ENCODE data around the gene PLEKHJ1.
A peak's percentile ranks its signal among the peaks of the same experiment; 100 is the strongest.

Gene PLEKHJ1

GRCh38 chr19:2268861-2269243, 32.7 kb upstream of the PLEKHJ1 start:
- TF ChIP-seq, protein P1, sequence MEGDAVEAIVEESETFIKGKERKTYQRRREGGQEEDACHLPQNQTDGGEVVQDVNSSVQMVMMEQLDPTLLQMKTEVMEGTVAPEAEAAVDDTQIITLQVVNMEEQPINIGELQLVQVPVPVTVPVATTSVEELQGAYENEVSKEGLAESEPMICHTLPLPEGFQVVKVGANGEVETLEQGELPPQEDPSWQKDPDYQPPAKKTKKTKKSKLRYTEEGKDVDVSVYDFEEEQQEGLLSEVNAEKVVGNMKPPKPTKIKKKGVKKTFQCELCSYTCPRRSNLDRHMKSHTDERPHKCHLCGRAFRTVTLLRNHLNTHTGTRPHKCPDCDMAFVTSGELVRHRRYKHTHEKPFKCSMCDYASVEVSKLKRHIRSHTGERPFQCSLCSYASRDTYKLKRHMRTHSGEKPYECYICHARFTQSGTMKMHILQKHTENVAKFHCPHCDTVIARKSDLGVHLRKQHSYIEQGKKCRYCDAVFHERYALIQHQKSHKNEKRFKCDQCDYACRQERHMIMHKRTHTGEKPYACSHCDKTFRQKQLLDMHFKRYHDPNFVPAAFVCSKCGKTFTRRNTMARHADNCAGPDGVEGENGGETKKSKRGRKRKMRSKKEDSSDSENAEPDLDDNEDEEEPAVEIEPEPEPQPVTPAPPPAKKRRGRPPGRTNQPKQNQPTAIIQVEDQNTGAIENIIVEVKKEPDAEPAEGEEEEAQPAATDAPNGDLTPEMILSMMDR (conservative IDR thresholded peaks at IDR 0.05; ENCODE audit: low read depth, low read length): no peak
- Histone ChIP-seq H3K4me2 (peak overlapping the region; percentile 68; the same call in 1 of the 2 replicates), H2AFZ (ENCODE audit: low read depth) (peak overlapping the region; percentile 82), H3K9ac (peak overlapping the region; percentile 55; the same call in 1 of the 2 replicates), H3K27me3 (ENCODE audit: insufficient read depth, low read depth) (no peaks in the 10 kb centered on the region), H3K36me3 (ENCODE audit: insufficient read depth) (peaks cover 3% of the 10 kb centered on the region; the same call in 1 of the 2 replicates), H4K20me1 (ENCODE audit: insufficient read depth) (peaks cover 7% of the 10 kb centered on the region; the same call in 1 of the 2 replicates), H3K4me3 (IDR thresholded peaks at IDR 0.05; ENCODE audit: insufficient read depth, low read depth, low read length) (no peak overlapping the region), H3K27ac (no peak overlapping the region), H3K79me2 (ENCODE audit: insufficient read depth, low read depth) (peaks cover 43% of the 10 kb centered on the region), H3K4me1 (ENCODE audit: low read depth, poor library complexity, severe bottlenecking) (peaks cover 21% of the 10 kb centered on the region)

DNA sequence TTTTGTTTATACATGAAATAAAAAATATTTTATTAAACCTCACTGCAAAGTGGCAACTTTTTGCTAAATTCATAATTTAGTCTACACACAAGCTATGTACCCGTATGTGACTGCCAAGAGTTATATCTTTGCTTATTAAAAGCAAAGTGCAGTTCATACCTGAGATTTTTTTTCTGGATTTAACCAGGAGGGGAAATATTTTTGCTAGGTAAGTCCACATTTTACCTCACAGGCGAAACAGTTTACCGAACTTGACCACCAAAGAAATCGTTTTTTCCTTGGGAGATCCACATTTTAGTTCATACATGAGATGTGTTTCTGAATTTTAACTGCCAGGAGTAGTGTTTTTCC, 32.3 kb upstream of the PLEKHJ1 start:
- Histone ChIP-seq H3K79me2 (ENCODE audit: insufficient read depth, low read depth) (peaks cover 39% of the 10 kb centered on the region), H2AFZ (ENCODE audit: low read depth) (peak overlapping the region; percentile 82), H3K4me3 (IDR thresholded peaks at IDR 0.05; ENCODE audit: insufficient read depth, low read depth, low read length) (no peak overlapping the region), H3K4me2 (peak overlapping the region; percentile 68; the same call in 1 of the 2 replicates), H3K27ac (no peak overlapping the region), H3K27me3 (ENCODE audit: insufficient read depth, low read depth) (no peaks in the 10 kb centered on the region), H3K9ac (peak overlapping the region; percentile 55; the same call in 1 of the 2 replicates), H3K4me1 (ENCODE audit: low read depth, poor library complexity, severe bottlenecking) (peaks cover 21% of the 10 kb centered on the region), H4K20me1 (ENCODE audit: insufficient read depth) (peaks cover 7% of the 10 kb centered on the region; the same call in 1 of the 2 replicates), H3K36me3 (ENCODE audit: insufficient read depth) (peaks cover 3% of the 10 kb centered on the region; the same call in 1 of the 2 replicates)
- TF ChIP-seq, protein P1 (conservative IDR thresholded peaks at IDR 0.05; ENCODE audit: low read depth, low read length): no peak

DNA sequence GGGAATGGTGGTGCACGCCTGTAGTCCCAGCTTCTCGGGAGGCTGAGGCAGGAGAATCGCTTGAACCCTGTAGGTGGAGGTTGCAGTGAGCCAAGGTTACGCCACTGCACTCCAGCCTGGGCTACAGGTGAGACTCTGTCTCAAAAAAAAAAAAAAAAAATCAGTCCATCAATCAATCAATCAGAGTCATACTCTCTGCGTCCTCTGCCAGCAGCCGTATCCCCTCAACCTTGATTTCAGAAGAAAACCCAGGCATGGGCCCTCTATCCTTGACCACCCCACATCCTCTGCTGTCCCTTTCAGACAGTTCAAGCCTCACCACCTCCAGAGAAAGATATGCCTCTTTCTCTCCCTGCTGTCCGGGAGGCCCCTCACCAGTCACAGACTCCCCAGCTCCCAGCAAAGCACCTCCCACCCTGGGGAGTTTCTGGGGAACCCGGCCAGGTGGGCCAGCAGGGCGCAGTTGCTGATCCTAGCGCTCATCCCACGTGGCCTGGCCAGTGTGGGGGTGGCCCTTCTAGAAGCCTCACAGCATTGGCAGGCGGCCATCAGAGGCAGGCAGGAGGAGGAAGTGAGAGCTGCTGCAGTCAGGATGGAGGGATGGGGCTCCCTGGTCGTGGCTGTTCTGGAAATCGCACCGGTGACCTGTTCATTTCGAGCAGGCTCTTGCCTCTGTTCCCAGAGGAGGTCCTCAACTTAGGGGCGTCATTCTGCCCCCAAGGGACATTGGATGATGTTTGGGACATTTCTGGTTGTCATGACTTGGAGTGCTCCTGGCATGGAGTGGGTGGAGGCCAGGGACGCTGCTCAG, 30.3 kb upstream of the PLEKHJ1 start:
- peaks cover 17% of the 10 kb centered on the region for H3K4me1 ChIP-seq (ENCODE audit: low read depth, poor library complexity, severe bottlenecking)
- H3K4me3 ChIP-seq (IDR thresholded peaks at IDR 0.05; ENCODE audit: insufficient read depth, low read depth, low read length): no peak overlapping the region
- TF ChIP-seq, protein P1 (conservative IDR thresholded peaks at IDR 0.05; ENCODE audit: low read depth, low read length): no peak
- 0 out of 2 replicates have a peak overlapping the region, but pooled peaks have one; percentile 29 for H3K4me2 ChIP-seq
- peaks cover 3% of the 10 kb centered on the region; the same call in 1 of the 2 replicates for H4K20me1 ChIP-seq (ENCODE audit: insufficient read depth)
- no peak overlapping the region for H3K27ac ChIP-seq
- H3K79me2 ChIP-seq (ENCODE audit: insufficient read depth, low read depth): peaks cover 19% of the 10 kb centered on the region
- H2AFZ ChIP-seq (ENCODE audit: low read depth): peak overlapping the region; percentile 30; the same call in 1 of the 2 replicates
- no peaks in the 10 kb centered on the region for H3K27me3 ChIP-seq (ENCODE audit: insufficient read depth, low read depth)
- H3K9ac ChIP-seq: no peak overlapping the region
- H3K36me3 ChIP-seq (ENCODE audit: insufficient read depth): no peaks in the 10 kb centered on the region

DNA sequence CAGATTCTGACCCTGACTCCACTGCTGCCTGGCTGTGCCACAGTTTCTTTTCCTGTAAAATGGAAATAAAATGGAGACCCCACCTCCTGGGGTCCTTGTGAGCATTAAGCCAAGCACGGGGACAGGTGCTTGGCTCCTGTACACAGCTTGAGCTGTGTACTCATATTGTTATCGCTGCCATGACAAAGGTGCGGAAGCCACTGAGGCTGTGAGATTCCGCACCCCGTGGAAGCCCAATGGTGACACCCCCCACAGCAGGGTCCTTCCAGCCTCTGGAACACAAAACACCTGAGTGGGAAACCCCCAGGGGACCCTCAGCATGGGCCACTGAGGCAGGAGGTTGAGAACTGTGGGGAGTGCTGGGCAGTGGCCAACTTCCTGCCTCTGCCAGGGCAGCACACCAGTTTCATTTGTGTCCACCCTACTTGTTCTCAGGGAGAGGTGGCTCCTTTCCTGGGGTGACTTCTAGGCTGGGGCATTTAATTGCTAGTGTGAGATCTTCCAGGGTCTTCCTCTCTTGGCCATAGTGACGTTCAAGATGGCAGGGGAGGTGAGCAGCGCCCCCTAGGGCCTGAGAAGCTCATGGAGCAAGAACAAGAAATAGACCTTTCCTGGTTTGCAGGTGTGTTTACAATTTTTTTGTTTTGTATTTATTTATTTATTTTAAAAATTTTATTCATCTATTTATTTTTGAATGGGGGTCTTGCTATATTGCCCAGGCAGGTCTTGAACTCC, 25.5 kb upstream of the PLEKHJ1 start:
- Histone ChIP-seq H3K4me2 (no peak overlapping the region), H3K4me3 (IDR thresholded peaks at IDR 0.05; ENCODE audit: insufficient read depth, low read depth, low read length) (no peak overlapping the region), H3K27ac (no peak overlapping the region), H3K4me1 (ENCODE audit: low read depth, poor library complexity, severe bottlenecking) (peaks cover 21% of the 10 kb centered on the region), H3K36me3 (ENCODE audit: insufficient read depth) (no peaks in the 10 kb centered on the region), H3K79me2 (ENCODE audit: insufficient read depth, low read depth) (peaks cover 8% of the 10 kb centered on the region; the same call in 1 of the 2 replicates), H3K9ac (no peak overlapping the region), H3K27me3 (ENCODE audit: insufficient read depth, low read depth) (no peaks in the 10 kb centered on the region), H4K20me1 (ENCODE audit: insufficient read depth) (no peaks in the 10 kb centered on the region), H2AFZ (ENCODE audit: low read depth) (no peak overlapping the region)
- TF ChIP-seq, protein P1 (conservative IDR thresholded peaks at IDR 0.05; ENCODE audit: low read depth, low read length): peak; percentile 75
